ENCODE results near the gene ICE1.
"Not testable (repeated sequence)": the region's sequence is repeated elsewhere in the genome, so short reads cannot be mapped to it uniquely, and the experiment has no call there.

Gene ICE1

DNA sequence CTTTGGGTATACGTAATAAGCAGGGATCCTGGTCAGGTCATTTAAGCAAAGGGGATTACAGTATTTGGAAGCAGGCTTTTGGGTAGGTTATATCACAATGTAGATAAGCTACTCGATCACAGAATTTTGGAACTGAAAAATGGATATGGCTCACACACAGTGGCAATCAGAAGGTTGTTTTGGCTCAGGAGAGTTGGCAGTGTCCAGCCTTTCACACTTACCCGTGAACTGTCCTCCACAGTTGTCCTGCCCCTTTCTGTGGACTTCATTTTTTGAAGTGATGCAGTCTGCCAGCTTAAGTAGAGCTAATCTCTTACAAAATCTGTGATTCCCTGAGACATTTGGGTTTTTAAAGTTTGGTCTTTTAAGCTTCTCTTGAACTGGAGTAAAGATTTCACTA, 30.7 kb downstream of the ICE1 start:
- no peak for DNase-seq (ENCODE audit: low spot score)

DNA sequence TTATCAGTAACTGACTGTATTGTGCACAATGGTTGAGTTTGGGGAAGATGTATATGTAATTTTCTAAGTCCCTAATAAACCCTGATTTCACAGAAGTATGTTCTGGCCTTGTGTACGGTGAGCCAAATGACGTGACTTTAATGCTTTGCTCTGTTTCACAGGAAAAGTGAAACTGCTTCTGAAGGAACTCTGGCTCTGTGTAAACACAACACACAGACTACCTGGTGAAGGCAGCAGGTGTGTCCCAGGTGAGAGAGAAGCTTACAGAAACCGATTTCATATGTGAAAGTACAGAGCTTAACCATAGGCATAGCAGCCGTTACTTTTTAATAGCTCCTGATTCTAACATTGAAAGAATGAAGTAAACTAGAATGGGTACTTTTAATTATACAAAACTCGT, 31.9 kb downstream of the ICE1 start:
- DNase-seq (ENCODE audit: low spot score), result no peak

DNA sequence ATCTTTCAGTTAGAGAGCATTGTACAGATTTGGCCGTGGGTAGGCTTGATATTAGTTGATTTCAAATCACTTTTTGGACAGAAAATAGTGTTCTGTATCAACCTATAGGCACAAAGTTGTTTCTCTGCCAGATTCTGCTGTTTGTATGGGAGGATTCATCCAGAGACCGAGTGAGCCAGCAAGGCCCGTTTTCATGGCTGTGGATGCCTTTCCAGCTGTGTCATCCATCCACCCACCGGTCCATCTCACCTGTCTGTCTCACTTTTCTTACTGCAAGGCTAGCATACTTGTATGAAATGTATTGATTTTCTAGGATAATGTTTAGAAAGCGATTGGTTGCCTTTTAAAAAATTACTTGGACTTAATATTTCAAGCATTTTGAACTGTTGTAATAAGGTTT, 34.4 kb downstream of the ICE1 start:
- no peak for DNase-seq (ENCODE audit: low spot score)

GRCh38 chr5:5460311-5460710, 37.8 kb downstream of the ICE1 start:
- no peak for DNase-seq (ENCODE audit: low spot score)

DNA sequence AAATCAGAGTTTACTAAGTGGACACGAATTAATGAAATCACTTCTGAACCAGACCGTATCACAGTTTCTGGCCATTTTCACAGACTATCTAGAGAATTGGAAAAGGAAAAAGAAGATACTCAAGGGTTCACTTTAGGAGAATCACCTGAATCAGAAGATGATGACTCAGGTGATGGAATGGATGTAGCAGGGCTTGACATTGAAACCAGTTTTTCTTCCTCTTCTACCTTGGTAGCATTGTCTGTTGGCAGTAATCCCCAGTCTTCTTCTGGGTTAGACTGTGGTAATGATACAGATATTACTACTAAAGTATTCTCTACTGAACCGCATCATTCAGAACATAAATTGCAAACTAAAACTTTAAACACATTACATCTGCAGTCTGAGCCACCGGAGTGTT, 38.5 kb downstream of the ICE1 start:
- DNase-seq (ENCODE audit: low spot score), result no peak

- no peak for DNase-seq (ENCODE audit: low spot score)
Measured at GRCh38 chr5:5464036-5464715, 41.7 kb downstream of the ICE1 start.

GRCh38 chr5:5466227-5466626, 43.8 kb downstream of the ICE1 start:
- no peak for DNase-seq (ENCODE audit: low spot score)

DNA sequence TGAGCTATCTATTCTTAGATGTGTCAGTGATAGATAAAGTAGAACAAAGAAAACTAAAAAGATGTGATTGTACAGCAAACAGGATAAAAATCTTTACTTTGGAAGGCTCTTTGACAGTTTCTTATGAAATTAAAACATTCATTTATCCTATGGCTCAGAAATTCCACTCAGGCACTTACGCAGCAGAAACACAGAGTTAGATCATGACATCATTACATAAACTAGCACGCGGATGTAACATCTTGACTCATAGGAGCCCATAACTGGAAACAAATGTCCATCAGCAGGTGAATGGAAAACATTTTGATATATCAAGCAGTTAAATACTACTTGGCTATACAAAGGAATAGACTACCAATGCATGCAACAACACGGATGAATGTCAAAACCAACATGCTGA, 45.3 kb downstream of the ICE1 start:
- no peak for DNase-seq (ENCODE audit: low spot score)

DNA sequence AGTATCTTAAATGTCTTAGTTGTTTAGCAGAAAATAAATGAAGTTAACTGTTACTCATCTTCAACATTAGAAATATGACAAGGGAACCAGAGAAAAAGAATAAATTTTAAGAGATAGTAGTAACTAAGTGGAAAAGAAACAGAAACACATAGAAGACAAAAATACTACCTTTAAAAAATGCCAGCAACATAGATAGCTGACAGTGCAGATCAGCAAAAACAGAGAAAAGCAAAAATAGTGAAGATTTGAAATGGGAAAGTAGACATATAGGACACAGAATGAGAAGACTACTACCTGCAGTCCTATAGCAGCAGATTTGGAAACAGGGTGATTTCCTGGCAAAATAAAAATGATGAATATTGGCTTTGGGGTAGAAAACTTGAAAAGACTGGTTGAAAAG, 48.5 kb downstream of the ICE1 start:
- DNase-seq (ENCODE audit: low spot score), result no peak

DNA sequence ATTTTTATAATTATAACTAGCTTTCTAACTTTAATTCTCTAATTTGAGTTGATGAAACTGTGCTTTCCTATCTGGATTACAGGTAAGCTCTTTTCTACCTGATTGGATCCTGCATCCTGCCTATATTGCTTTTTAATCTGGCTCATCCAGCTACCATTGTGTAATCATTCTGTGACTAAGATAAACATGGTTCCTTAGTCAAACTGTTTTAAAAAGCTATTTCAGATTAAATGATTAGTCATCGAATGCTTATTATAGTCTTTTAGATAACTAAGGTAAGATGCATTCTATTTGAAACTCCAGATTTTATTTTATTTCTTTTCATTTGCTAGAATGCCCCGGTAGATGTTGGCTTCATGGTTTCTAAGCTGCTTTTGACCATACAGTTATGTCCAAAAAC, 50.7 kb downstream of the ICE1 start:
- DNase-seq (ENCODE audit: low spot score), result no peak

GRCh38 chr5:5474961-5475360, 52.5 kb downstream of the ICE1 start:
- no peak for DNase-seq (ENCODE audit: low spot score)

- no peak for DNase-seq (ENCODE audit: low spot score)
Measured at GRCh38 chr5:5475975-5476374, 53.5 kb downstream of the ICE1 start.

- DNase-seq (ENCODE audit: low spot score), result not testable (repeated sequence)
Measured at GRCh38 chr5:5479578-5479977, 57.1 kb downstream of the ICE1 start.

- DNase-seq (ENCODE audit: low spot score), result no peak
Measured at GRCh38 chr5:5480481-5481111, 58.1 kb downstream of the ICE1 start.

GRCh38 chr5:5481206-5481605, 58.7 kb downstream of the ICE1 start:
- DNase-seq (ENCODE audit: low spot score), result no peak

DNA sequence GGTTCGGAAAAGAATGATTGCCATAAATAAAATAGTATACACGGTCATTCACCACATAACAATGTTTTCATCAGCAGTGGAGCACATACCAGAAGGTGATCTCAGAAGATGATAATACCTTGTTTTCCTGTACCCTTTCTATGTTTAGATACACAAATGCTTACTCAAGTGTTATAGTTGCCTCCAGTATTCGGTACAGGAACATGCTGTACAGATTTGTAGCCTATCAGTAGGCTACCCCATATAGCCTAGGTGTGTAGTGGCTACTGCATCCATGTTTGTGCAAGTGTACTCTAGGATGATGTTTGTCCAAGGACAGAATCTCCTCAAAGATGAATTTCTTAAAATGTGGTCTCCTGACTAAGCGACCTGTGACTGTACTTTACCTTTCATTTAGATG, 59.2 kb downstream of the ICE1 start:
- no peak for DNase-seq (ENCODE audit: low spot score)

DNA sequence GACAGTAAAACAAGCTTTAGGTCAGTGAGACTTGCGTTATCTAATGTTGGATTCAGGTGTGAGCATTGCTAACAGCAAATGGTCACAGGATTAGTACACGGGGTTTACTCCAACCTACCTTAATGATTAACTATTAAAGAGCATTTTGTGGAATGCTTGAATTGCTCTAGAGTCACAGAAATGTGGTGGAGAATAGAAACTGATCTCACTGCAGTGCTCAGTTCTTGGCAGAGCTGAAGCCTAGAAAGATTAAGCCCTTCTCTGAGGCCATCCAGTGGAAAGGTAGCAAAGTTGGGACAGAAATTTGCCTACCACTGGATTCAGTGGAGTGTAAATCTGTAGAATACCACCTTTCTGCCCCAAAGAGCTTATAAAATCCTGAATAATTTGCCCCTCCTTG, 60.9 kb downstream of the ICE1 start:
- no peak for DNase-seq (ENCODE audit: low spot score)

GRCh38 chr5:5483880-5484598, 61.6 kb downstream of the ICE1 start:
- DNase-seq (ENCODE audit: low spot score), result no peak

DNA sequence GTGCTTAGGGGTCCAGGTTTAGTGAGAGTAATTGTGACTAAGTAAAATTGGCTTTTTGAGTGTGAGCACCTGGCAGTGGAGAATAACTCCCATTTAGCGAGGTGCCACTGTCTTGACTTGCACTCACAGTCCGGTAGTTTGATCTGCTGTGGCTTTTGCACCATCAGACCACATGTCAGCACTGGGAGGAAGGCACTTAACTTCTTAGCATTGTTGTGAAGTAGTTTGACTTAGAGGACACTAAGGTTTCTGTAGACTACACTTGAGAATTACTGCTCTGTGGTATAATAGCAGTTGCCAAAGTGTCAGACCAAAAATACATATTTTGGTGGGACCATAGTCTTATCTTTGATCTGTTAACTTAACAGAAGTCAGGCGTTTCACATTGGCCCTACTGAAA, 63.6 kb downstream of the ICE1 start:
- DNase-seq (ENCODE audit: low spot score), result no peak

GRCh38 chr5:5487585-5488360, 65.3 kb downstream of the ICE1 start:
- DNase-seq (ENCODE audit: low spot score), result no peak

DNA sequence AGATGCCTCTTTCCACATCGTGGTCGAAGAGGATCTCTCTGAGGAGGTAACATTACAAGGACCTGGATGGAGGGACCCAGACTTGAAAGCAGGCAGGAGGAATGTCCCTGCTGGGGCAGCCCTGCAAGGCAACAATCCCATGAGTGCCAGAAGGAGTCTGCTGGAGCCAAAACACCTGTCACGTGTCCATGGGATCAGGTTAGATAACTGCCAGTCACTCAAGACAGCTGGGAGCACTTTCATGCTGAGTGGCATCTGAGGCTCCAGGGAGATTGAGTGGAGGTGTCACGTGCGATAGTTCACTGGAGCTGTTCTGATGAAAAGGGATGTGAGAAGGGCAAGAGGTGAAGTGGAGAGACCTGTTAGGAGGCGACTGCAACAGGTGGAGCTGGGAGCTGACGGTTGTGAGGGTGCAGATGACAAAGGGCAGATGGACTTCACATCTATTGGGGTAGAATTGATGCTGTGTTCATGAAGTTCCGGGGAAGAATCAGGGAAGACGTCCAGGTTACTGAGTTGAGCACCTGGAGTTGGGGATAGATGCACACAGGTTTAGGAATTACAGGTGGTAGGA, 68.4 kb downstream of the ICE1 start:
- DNase-seq (ENCODE audit: low spot score), result no peak
